ENCODE measurements around the gene ACSF3. TPM values are rescaled to one million over a fixed set of nuclear protein-coding genes. Genes with fewer than 3 reads are reported as not detected.

ACSF3 gene
- total RNA-seq, 2 experiments from 2014 or later, result 44.7 to 49.5 TPM

DNA sequence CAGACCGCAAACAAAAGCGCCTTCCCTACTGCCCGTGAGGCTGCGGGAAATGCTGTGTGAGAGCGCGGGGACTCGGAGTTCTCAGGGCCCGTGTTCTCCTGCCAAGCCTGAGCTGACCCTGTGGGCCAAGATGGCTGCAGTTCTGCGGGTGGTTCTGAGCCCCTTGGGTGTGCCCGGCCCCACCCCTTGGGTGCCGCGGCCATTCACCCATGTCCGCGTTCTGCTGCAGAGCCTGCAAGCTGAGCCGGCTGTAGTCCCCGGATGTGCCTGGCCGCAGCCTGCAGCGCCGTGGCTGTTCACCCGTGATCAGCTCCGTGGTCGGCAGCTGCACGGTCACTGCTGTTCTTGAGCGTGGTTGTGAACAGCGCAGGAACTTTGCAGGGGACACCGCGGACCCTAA is 20.0 kb downstream of the ACSF3 start:
- Mint-ChIP-seq H3K27me3 (no peaks in the 10 kb centered on the region), H3K4me1 (ENCODE audit: low read depth) (peaks cover 42% of the 10 kb centered on the region), H3K27ac (no peak overlapping the region), H3K9me3 (no peaks in the 10 kb centered on the region), H3K4me3 (no peak overlapping the region), H3K36me3 (ENCODE audit: low read depth) (peaks cover 38% of the 10 kb centered on the region)
- no peaks in the 10 kb centered on the region for H3K9me3 ChIP-seq (ENCODE audit: control insufficient read depth in 1 of 2, insufficient read depth in 1 of 2, low read length in 2 of 2)
- peak in 2 of 14 experiments; percentile 1 to 24 for DNase-seq
- H3K4me3 ChIP-seq (ENCODE audit: low read length), result no peak overlapping the region
- CTCF ChIA-PET, result no interaction called here
- H3K36me3 ChIP-seq (ENCODE audit: insufficient read depth, low read length), result peaks cover 65% of the 10 kb centered on the region
- peaks cover 63% of the 10 kb centered on the region for H3K4me1 ChIP-seq (ENCODE audit: insufficient read depth, low read length)
- H3K27ac ChIP-seq (ENCODE audit: low read depth in 1 of 2, low read length in 2 of 2), result peak overlapping the region; percentile 72 to 79
- TF ChIP-seq, protein P1, sequence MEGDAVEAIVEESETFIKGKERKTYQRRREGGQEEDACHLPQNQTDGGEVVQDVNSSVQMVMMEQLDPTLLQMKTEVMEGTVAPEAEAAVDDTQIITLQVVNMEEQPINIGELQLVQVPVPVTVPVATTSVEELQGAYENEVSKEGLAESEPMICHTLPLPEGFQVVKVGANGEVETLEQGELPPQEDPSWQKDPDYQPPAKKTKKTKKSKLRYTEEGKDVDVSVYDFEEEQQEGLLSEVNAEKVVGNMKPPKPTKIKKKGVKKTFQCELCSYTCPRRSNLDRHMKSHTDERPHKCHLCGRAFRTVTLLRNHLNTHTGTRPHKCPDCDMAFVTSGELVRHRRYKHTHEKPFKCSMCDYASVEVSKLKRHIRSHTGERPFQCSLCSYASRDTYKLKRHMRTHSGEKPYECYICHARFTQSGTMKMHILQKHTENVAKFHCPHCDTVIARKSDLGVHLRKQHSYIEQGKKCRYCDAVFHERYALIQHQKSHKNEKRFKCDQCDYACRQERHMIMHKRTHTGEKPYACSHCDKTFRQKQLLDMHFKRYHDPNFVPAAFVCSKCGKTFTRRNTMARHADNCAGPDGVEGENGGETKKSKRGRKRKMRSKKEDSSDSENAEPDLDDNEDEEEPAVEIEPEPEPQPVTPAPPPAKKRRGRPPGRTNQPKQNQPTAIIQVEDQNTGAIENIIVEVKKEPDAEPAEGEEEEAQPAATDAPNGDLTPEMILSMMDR (IDR thresholded peaks at IDR 0.05), result no peak
- H3K27me3 ChIP-seq (ENCODE audit: control insufficient read depth in 1 of 2, insufficient read depth in 2 of 2, low read length in 2 of 2), result no peaks in the 10 kb centered on the region
- no peak for ATAC-seq (ENCODE audit: poor library complexity)
- POLR2A ChIA-PET, result interaction anchor here (3.0 to 3.4 kb wide), 3 partner anchors 11 to 20 kb away, joined by 12 to 102 read pairs (median 45); partner anchors contain the start of gene ACSF3
- intact Hi-C loops (cut with DNase I, micrococcal nuclease), result loop anchor here in 1 of 2 experiments (1.0 to 5.0 kb wide), 2 partner anchors 16 to 256 kb away; partner anchors contain the start of genes GALNS and TRAPPC2L

DNA sequence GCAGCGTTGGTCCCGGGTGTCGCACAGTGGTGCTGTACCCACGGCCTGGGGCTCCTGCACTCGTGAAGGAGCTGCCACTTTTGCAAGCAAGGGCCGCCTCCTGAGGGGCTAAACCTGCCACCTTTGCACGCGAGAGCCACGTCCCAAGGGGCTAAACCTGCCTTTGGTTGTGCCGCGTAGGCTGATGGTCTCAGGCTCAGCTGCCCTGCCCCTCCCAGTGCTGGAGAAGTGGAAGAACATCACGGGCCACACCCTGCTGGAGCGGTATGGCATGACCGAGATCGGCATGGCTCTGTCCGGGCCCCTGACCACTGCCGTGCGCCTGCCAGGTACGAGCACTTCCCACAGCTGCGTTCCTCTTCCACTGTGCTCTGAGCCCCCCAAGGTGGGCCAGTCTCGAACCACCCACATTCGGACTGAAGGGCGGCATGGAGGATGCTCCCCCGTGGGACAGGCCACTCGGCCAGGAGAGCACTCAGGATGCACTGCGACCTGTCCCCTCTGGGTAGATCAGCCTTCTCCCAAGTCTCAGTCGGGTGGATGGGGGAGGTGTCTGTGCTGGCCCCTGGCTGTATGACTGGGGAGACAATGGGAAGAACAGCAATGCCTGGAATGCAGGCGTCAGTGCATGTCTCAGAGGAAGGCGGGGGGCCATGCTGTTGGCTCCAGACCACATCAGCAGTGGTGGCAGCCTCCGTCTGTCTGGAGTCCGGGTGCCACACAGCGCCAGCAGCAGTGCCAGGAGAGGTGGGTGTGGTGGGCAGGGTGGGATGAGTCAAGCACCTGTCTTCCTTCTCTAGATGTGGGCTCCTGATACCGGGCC is 20.7 kb downstream of the ACSF3 start:
- peak overlapping the region; percentile 77 for H3K4me3 Mint-ChIP-seq
- peaks cover 64% of the 10 kb centered on the region for H3K36me3 ChIP-seq (ENCODE audit: insufficient read depth, low read length)
- no peak overlapping the region for H3K27ac Mint-ChIP-seq
- H3K4me3 ChIP-seq (ENCODE audit: low read length), result peak overlapping the region; percentile 56
- intact Hi-C loops (cut with DNase I, micrococcal nuclease), result loop anchor here in 1 of 2 experiments (1.0 to 5.0 kb wide), 2 partner anchors 17 to 257 kb away; partner anchors contain the start of genes GALNS and TRAPPC2L
- ChIA-PET POLR2A (interaction anchor here (1.4 to 3.4 kb wide), 10 partner anchors 11 to 333 kb away, joined by 5 to 102 read pairs (median 12); partner anchors contain the start of genes ACSF3, GALNS, TRAPPC2L and ZNF778), CTCF (interaction anchor here (1.2 to 1.7 kb wide), 4 partner anchors 9 to 21 kb away, joined by 4 to 9 read pairs (median 6); partner anchors contain the start of gene ACSF3)
- TF ChIP-seq, protein P1 (IDR thresholded peaks at IDR 0.05), result no peak
- H3K9me3 Mint-ChIP-seq, result no peaks in the 10 kb centered on the region
- H3K27me3 Mint-ChIP-seq, result no peaks in the 10 kb centered on the region
- peaks cover 70% of the 10 kb centered on the region for H3K4me1 ChIP-seq (ENCODE audit: insufficient read depth, low read length)
- H3K9me3 ChIP-seq (ENCODE audit: control insufficient read depth in 1 of 2, insufficient read depth in 1 of 2, low read length in 2 of 2), result no peaks in the 10 kb centered on the region
- H3K27me3 ChIP-seq (ENCODE audit: control insufficient read depth in 1 of 2, insufficient read depth in 2 of 2, low read length in 2 of 2), result no peaks in the 10 kb centered on the region
- peaks cover 47% of the 10 kb centered on the region for H3K4me1 Mint-ChIP-seq (ENCODE audit: low read depth)
- DNase-seq, result peak in 8 of 14 experiments; percentile 5 to 66 (median 51)
- H3K36me3 Mint-ChIP-seq (ENCODE audit: low read depth), result peaks cover 42% of the 10 kb centered on the region
- peak; percentile 3 for ATAC-seq (ENCODE audit: poor library complexity)
- H3K27ac ChIP-seq (ENCODE audit: low read depth in 1 of 2, low read length in 2 of 2), result peak overlapping the region; percentile 72 to 79

DNA sequence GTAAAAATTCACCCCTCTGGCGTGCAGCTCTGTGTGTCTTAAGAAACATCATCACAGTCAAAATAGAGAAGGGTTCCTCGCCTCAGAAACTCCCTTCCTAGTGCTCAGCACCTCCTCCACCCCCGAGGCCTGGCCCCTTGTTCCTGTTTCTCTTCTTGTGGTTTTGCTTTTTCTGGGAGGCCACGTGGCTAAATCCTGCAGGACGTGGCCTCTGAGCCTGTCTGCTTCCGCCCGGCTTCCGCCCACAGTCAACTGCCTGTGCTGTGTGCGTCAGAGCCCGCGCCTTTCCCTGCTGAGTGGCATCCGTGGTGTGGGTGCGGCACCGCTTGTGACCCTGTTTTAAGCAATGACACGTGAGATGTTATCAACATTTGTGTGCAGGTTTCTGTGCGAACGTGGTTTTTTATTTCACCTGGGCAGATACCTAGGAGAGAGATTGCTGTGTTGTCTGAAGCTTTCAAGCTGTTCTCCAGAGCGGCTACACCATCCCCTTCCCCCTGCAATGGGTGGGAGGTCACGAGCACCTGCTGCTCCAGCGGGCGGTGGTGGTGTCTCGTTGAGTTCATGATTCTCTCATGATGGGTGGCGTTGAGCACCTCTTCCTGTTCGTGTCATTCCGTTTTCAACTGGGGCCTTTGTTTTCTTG is 21.7 kb downstream of the ACSF3 start:
- Mint-ChIP-seq H3K4me1 (ENCODE audit: low read depth) (peaks cover 54% of the 10 kb centered on the region), H3K27me3 (no peaks in the 10 kb centered on the region), H3K4me3 (peak overlapping the region; percentile 77), H3K36me3 (ENCODE audit: low read depth) (peaks cover 52% of the 10 kb centered on the region), H3K27ac (no peak overlapping the region), H3K9me3 (no peaks in the 10 kb centered on the region)
- no peaks in the 10 kb centered on the region for H3K27me3 ChIP-seq (ENCODE audit: control insufficient read depth in 1 of 2, insufficient read depth in 2 of 2, low read length in 2 of 2)
- H3K4me1 ChIP-seq (ENCODE audit: insufficient read depth, low read length), result peaks cover 75% of the 10 kb centered on the region
- peak overlapping the region; percentile 72 to 79 for H3K27ac ChIP-seq (ENCODE audit: low read depth in 1 of 2, low read length in 2 of 2)
- DNase-seq (peak in 13 of 14 experiments; percentile 85 to 97 (median 89)), ATAC-seq (ENCODE audit: poor library complexity) (peak; percentile 82)
- peak overlapping the region; percentile 56 for H3K4me3 ChIP-seq (ENCODE audit: low read length)
- H3K9me3 ChIP-seq (ENCODE audit: control insufficient read depth in 1 of 2, insufficient read depth in 1 of 2, low read length in 2 of 2), result no peaks in the 10 kb centered on the region
- CTCF ChIA-PET, result interaction anchor here (1.2 to 1.7 kb wide), 5 partner anchors 10 to 378 kb away, joined by 4 to 9 read pairs (median 4); partner anchors contain the start of gene ACSF3
- TF ChIP-seq, protein P1 (IDR thresholded peaks at IDR 0.05), result no peak
- peaks cover 67% of the 10 kb centered on the region for H3K36me3 ChIP-seq (ENCODE audit: insufficient read depth, low read length)
- POLR2A ChIA-PET, result interaction anchor here (1.1 to 3.4 kb wide), 13 partner anchors 10 to 409 kb away, joined by 3 to 102 read pairs (median 8); partner anchors contain the start of genes ACSF3, CTU2, GALNS and RNF166
- intact Hi-C loops (cut with DNase I, micrococcal nuclease), result loop anchor here in 1 of 2 experiments (1.0 to 5.0 kb wide), 3 partner anchors 18 to 178 kb away; no protein-coding TSS in a partner anchor

All from CD4-positive, alpha-beta T cell (primary cell).